ENCODE measurements around the gene MORN1. TPM values are rescaled to one million over a fixed set of nuclear protein-coding genes. Genes with fewer than 3 reads are reported as not detected.

Gene MORN1
- total and polyA plus RNA-seq, 10 of the 15 experiments (the other 5 are each of a cell fraction or from before 2014, with no cell fraction given), result 0.76 to 7.9 (median 5.5) TPM

DNA sequence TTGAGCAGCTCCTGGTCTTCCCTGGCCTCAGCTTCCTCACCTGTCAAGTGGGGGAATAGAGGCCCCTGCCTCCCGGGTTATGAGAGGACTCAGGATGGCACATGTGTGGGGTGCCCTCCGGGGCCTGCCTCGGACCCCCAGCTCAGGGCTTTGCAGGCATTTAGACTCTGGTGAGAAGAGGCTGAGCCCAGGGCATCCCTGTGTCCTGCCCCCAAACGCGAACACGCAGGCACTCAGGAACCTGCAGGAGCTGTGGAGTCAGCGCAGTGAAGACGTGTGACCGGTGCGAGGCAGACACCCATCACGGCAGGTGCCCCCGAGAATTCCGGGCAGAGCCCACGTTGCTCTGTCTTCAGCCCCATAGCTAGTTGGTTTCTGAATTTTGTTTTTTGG is 26.5 kb upstream of the MORN1 start:
- in situ Hi-C loops (cut with MboI) (loop anchor here (10.0 kb wide), 1 partner anchor 377 kb away; no protein-coding TSS in a partner anchor), intact Hi-C loops (cut with micrococcal nuclease; ENCODE audit: unreplicated experiment) (no loop called here)
- no peaks in the 10 kb centered on the region for H4K20me1 ChIP-seq (ENCODE audit: control insufficient read depth, insufficient read depth)
- POLR2A ChIA-PET, result no interaction called here
- RAD21 ChIA-PET (ENCODE audit: unreplicated experiment), result no interaction called here
- ATAC-seq (no peak), DNase-seq (ENCODE audit: low read depth, low spot score) (no peak), FAIRE-seq (no peak)
- SMC1A ChIA-PET (ENCODE audit: uncharacterized antibody, unreplicated experiment), result no interaction called here
- BruUV-seq (replicated peaks), result no TSS peak
- 84% methylated on average over 14 of the region's 14 CpGs for WGBS (ENCODE audit: insufficient coverage, insufficient replicate concordance, low lambda C conversion rate, missing lambda C conversion rate)
- H3K4me2 ChIP-seq (ENCODE audit: control insufficient read depth, insufficient read depth), result no peak overlapping the region
- H2AFZ ChIP-seq (ENCODE audit: control insufficient read depth, low read depth, low read length), result no peak overlapping the region
- H3K9ac ChIP-seq (ENCODE audit: control insufficient read depth, insufficient read depth, low read length), result no peak overlapping the region
- TF ChIP-seq, protein P1, sequence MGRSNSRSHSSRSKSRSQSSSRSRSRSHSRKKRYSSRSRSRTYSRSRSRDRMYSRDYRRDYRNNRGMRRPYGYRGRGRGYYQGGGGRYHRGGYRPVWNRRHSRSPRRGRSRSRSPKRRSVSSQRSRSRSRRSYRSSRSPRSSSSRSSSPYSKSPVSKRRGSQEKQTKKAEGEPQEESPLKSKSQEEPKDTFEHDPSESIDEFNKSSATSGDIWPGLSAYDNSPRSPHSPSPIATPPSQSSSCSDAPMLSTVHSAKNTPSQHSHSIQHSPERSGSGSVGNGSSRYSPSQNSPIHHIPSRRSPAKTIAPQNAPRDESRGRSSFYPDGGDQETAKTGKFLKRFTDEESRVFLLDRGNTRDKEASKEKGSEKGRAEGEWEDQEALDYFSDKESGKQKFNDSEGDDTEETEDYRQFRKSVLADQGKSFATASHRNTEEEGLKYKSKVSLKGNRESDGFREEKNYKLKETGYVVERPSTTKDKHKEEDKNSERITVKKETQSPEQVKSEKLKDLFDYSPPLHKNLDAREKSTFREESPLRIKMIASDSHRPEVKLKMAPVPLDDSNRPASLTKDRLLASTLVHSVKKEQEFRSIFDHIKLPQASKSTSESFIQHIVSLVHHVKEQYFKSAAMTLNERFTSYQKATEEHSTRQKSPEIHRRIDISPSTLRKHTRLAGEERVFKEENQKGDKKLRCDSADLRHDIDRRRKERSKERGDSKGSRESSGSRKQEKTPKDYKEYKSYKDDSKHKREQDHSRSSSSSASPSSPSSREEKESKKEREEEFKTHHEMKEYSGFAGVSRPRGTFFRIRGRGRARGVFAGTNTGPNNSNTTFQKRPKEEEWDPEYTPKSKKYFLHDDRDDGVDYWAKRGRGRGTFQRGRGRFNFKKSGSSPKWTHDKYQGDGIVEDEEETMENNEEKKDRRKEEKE (IDR thresholded peaks at IDR 0.05), result no peak
- no peak for TF ChIP-seq EP300 (IDR thresholded peaks at IDR 0.05; ENCODE audit: borderline replicate concordance in 1 of 2, control insufficient read depth in 1 of 2, low read depth in 2 of 2, low read length in 2 of 2)
- TF ChIP-seq SIN3A (IDR thresholded peaks at IDR 0.05; ENCODE audit: low read depth, low read length), result no peak
- no peak for TF ChIP-seq SREBF1 (IDR thresholded peaks at IDR 0.05; ENCODE audit: low read length)
- no peak for TF ChIP-seq IKZF1 (conservative IDR thresholded peaks at IDR 0.05)
- no peak for TF ChIP-seq SUZ12 (IDR thresholded peaks at IDR 0.05; ENCODE audit: unreplicated experiment)
- TF ChIP-seq CBX5 (IDR thresholded peaks at IDR 0.05; ENCODE audit: low read depth), result no peak
- TF ChIP-seq ZZZ3 (IDR thresholded peaks at IDR 0.05; ENCODE audit: control insufficient read depth, insufficient read length, low read depth), result no peak
- TF ChIP-seq ZNF384 (IDR thresholded peaks at IDR 0.05; ENCODE audit: borderline replicate concordance, low read depth, low read length), result no peak
- TF ChIP-seq TCF3 (IDR thresholded peaks at IDR 0.05; ENCODE audit: borderline replicate concordance, insufficient read depth, low read depth, low read length), result no peak
- H3K27ac ChIP-seq (ENCODE audit: control insufficient read depth, insufficient read depth), result no peak overlapping the region
- no peaks in the 10 kb centered on the region for H3K36me3 ChIP-seq (ENCODE audit: control insufficient read depth in 2 of 2, insufficient read depth in 2 of 2, low read length in 1 of 2)
- peaks cover 9% of the 10 kb centered on the region for H3K79me2 ChIP-seq (ENCODE audit: control insufficient read depth, insufficient read depth, low read length)
- H3K4me3 ChIP-seq, result no peak overlapping the region
- no peaks in the 10 kb centered on the region for H3K27me3 ChIP-seq (replicated peaks in 1 of 2; ENCODE audit: control insufficient read depth in 2 of 2, insufficient read depth in 2 of 2, low read length in 1 of 2)
- peaks cover 23% of the 10 kb centered on the region for H3K4me1 ChIP-seq (ENCODE audit: control insufficient read depth, insufficient read depth, low read length)
- CTCF ChIA-PET, result interaction anchor here (0.7 kb wide), 1 partner anchor 106 kb away, joined by 3 read pairs; no protein-coding TSS in a partner anchor
- H3K9me3 ChIP-seq (replicated peaks; ENCODE audit: control insufficient read depth, insufficient read depth, low read length), result no peaks in the 10 kb centered on the region; the same call in 2 of the 3 replicates

Measured in GM12878 (cell line).